Right ventricle myocardium inferior (tissue), 1 donor: ENCODE results near the gene OR10T2. TPM values are rescaled to one million over a fixed set of nuclear protein-coding genes. Genes with fewer than 3 reads are reported as not detected.
A peak's percentile ranks its signal among the peaks of the same experiment; 100 is the strongest.
"Not testable (repeated sequence)": the region's sequence is repeated elsewhere in the genome, so short reads cannot be mapped to it uniquely, and the experiment has no call there.

Experiments used
- ATAC-seq: fragments of 200-7000 bp; cut with Tn5 transposase; one replicate; pipeline ENCODE4 v1.9.1; 2020; ENCODE audit warnings: mild to moderate bottlenecking, moderate library complexity
- DNase-seq: peaks from one replicate; pipeline ENCODE4 v3.0.0; 2021; ENCODE audit errors: missing footprints
- intact Hi-C: fragments of 100-400 bp; cut with DNase I; formaldehyde crosslinking; loops from one replicate; pipeline ENCODE4 v1.11.0; 2022
- long read RNA-seq: library from polyadenylated mRNA; unstranded; transcript quantifications from one replicate; pipeline ENCODE4 v2.0.0, GENCODE V29; 2021
- total RNA-seq: library from RNA; stranded (reverse); fragmentation: NEBNext Ultra II Directional; extraction: Animal tissue kit (Norgen Biotek cat#: 25700); gene quantifications from one replicate; pipeline ENCODE4 v1.2.1, GENCODE V29; 2021
- donor health status: DM: no; HTN: yes; CAD: no; lungs with severe emphysema.

OR10T2 gene, protein sequence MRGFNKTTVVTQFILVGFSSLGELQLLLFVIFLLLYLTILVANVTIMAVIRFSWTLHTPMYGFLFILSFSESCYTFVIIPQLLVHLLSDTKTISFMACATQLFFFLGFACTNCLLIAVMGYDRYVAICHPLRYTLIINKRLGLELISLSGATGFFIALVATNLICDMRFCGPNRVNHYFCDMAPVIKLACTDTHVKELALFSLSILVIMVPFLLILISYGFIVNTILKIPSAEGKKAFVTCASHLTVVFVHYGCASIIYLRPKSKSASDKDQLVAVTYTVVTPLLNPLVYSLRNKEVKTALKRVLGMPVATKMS
- not detected for total RNA-seq
- long read RNA-seq, result 0 reads

DNA sequence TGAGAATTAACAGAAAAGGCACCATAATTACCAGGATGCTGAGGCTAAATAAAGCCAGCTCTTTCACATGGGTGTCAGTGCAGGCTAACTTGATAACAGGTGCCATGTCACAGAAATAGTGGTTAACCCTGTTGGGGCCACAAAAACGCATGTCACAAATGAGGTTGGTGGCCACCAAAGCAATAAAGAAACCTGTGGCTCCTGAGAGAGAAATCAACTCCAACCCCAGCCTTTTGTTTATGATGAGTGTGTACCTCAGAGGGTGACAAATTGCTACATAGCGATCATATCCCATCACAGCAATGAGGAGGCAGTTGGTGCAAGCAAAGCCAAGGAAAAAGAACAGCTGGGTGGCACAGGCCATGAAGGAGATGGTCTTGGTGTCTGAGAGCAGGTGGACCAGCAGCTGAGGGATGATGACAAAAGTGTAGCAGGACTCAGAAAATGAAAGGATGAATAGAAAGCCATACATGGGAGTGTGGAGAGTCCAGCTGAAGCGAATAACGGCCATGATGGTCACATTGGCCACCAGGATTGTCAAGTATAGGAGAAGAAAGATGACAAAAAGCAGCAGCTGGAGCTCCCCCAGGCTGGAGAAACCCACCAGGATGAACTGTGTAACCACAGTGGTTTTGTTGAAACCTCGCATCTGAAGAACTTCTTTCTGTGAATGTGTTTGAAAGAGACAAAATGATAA, at the start of gene OR10T2:
OR10T2 (minus strand) TSS at position 649 of the 697 bp plus-strand sequence; CDS start at position 649, 0 bp downstream.
- DNase-seq (no peak), ATAC-seq (no peak)
- intact Hi-C loops, result no loop called here

GRCh38 chr1:158445376-158445775, 46.1 kb upstream of the OR10T2 start:
- no peak for ATAC-seq
- intact Hi-C loops, result no loop called here
- no peak for DNase-seq

GRCh38 chr1:158434741-158435140, 35.5 kb upstream of the OR10T2 start:
- no peak for DNase-seq
- no peak for ATAC-seq
- intact Hi-C loops, result no loop called here

DNA sequence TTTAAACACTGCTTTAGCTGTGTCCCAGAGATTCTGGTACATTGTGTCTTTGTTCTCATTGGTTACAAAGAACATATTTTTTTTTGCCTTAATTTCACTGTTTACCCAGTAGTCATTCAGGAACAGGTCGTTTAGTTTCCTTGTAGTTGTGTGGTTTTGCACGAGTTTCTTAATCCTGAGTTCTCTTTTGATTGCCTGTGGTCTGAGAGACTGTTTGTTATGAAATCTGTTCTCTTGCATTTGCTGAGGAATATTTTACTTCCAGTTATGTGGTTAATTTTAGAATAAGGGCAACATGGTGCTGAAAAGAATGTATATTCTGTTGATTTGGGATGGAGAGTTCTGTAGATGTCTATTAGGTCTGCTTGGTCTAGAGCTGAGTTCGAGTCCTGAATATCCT, 30.9 kb upstream of the OR10T2 start:
- intact Hi-C loops, ATAC-seq: not testable (repeated sequence)

DNA sequence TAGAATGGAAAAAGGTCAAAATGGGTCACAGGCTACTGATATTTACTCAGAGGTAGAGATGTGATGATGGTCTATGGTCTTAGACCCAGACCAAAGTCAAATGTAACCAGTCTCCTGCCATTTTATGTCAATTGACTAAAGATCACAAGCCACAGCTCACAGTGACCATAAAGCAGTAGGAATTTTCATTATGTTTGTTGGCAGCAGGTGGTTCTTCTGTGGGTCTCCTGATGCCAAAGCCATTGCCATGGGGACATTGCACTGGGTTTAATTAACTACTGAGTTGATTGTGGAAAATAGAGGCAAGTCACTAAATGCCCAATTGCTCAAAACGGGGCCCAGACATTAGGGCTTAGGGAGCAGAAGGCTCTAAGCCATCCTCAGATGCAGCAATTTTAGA, 26.9 kb upstream of the OR10T2 start, which contains the start of gene OR10K2:
OR10K2 (minus strand) TSS at position 101 of the 400 bp plus-strand sequence. CDS start 5,371 bp downstream, outside the sequence.
- DNase-seq (no peak), ATAC-seq (no peak)
- intact Hi-C loops, result no loop called here

More for the DNA sequence above, 30.9 kb upstream of the OR10T2 start:
- DNase-seq, result not testable (repeated sequence)

GRCh38 chr1:158425027-158425426, 25.8 kb upstream of the OR10T2 start:
- ATAC-seq, result no peak
- intact Hi-C loops, result no loop called here

GRCh38 chr1:158422212-158422611, 22.9 kb upstream of the OR10T2 start:
- ATAC-seq (no peak), DNase-seq (no peak)
- intact Hi-C loops, result no loop called here

More at GRCh38 chr1:158425027-158425426, 25.8 kb upstream of the OR10T2 start:
- no peak for DNase-seq

- intact Hi-C loops, result no loop called here
- no peak for ATAC-seq
Measured at GRCh38 chr1:158417586-158417985, 18.3 kb upstream of the OR10T2 start.

DNA sequence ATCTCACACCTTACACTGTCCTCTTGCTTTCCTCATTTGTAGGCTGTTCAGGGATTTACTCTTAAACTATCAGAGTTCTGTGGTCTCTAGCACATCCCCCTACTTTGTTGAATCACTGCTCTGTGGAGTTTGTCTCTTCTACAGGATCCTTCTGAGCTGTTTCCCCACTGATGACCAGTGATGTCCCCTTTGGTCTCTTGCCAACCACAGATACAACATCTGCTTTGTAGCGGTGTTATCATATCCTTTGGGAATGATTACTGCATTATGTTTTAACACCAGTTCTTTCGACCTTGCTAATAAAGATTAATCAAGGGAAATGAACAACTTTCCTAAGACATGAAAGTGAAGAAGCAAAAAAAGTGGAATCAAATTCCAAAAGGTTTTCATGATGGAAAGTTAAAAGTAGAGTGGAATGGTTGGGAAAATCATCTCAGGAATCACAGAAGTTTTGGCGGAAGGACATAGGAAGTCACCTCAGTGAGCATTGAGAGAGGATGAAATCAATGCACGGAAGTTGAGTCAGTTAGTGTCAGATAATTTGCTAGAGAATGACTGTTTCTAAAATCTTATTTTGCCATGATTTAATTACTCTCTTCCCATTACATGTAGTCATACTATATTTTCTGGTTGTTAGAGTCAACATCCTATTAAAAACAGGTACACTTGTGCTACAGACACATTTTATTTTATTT, 15.5 kb upstream of the OR10T2 start:
- DNase-seq (no peak), ATAC-seq (no peak)
- intact Hi-C loops, result no loop called here

More at GRCh38 chr1:158417586-158417985, 18.3 kb upstream of the OR10T2 start:
- DNase-seq, result no peak

DNA sequence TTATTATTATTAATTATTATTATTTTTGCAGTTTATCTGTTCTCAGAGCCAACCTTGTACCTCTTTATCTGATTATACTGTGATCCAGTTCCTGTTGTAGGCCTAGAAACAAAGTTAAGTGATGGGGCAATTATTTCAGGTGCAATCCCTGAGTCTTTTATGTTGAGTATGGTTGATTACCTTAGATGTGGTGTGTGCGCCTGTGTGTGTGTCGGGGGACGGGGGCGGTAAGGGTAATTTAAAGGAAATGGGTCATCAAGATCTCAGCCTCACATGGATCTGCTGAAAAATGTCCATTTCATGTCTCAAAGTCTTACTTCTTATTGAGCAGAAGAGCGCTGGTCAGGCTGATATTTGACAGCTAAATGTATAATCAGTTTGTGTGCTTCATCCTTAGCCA, 7.8 kb upstream of the OR10T2 start:
- intact Hi-C loops, result no loop called here
- no peak for DNase-seq
- no peak for ATAC-seq

- ATAC-seq (no peak), DNase-seq (no peak)
- intact Hi-C loops, result no loop called here
Measured at GRCh38 chr1:158400871-158401270, 1.6 kb upstream of the OR10T2 start.

DNA sequence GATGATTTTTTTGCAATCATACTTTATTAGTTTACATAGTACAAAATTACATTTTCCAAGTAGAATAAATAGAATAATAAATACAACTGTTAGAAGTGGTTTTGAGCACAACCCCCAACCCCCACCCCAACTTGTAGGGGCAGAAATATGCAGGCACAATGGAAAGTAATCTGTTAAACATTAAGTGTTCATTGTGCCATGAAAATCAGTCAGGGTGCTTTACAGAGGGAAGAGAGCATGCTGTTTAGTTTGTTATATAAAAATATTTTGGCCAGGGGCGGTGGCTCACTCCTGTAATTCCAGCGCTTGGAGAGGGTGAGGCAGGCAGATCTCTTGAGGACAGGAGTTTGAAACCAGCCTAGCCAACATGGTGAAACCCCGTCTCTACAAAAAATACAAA, 2.6 kb downstream of the OR10T2 start:
- intact Hi-C loops, result no loop called here
- ATAC-seq (no peak), DNase-seq (no peak)

DNA sequence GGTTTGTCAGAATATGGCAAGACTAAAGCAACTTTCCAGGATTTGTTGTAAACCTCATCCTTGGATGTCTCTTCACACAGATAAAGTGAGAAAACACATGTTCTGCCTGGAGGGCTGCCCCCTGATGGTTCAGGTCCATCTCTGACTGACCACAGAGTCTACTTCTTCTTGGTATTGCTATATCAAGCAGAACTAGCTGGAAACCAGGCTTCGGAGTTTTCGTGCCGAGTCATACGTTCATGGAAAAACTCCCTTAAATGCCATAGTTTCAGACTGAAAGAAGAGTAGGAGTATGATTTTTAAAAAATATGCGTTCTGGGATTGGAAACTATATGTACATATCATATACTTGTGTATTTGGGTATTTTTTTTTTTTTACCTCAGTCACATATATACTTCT, 5.8 kb downstream of the OR10T2 start:
- DNase-seq (no peak), ATAC-seq (no peak)
- intact Hi-C loops, result no loop called here

DNA sequence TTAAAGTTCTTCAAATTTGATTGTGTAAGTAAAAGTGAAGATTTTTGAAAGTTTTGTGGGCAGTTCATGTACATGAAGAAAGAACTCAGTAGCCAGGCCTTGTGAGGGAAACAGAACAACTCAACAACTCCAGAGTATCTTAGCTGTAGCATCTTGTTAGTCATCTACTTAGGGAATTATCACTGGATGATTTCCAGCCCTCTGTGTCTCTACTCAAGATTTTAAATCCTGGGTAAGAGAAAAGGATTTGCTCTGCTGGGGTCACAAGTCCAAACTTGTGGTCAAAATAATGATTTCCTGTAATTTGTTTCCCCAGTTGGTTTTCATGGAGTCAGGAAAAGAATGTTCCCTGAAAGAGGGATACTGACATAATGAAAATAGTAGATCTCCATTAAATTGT, 8.2 kb downstream of the OR10T2 start:
- ATAC-seq (no peak), DNase-seq (no peak)
- intact Hi-C loops, result no loop called here

DNA sequence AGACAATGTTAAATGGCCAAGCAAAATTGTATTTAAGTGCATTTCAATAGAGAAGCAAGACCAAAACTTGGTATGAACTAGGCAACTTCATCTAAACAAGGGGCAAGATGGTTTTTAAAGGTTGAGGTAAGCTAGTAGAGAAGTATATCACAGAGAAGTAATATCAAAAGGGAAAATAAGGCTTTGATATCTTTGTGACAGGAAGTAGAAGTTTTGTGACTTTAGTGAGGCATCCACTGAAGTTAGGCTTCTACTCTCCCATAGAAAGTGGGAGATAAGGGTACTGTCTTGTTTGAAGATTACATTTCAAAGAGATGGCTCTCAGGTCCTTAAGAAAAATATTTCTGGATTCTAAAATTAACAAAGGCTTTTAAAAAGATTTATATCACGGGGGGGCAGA, 8.9 kb downstream of the OR10T2 start:
- no peak for ATAC-seq

GRCh38 chr1:158374860-158375259, 24.4 kb downstream of the OR10T2 start:
- intact Hi-C loops, result no loop called here
- ATAC-seq (no peak), DNase-seq (no peak)

More for the DNA sequence above, 8.9 kb downstream of the OR10T2 start:
- no peak for DNase-seq
- intact Hi-C loops, result no loop called here

- intact Hi-C loops, ATAC-seq: not testable (repeated sequence)
- peak; percentile 22 for DNase-seq
Measured at GRCh38 chr1:158374101-158374500, 25.2 kb downstream of the OR10T2 start.

DNA sequence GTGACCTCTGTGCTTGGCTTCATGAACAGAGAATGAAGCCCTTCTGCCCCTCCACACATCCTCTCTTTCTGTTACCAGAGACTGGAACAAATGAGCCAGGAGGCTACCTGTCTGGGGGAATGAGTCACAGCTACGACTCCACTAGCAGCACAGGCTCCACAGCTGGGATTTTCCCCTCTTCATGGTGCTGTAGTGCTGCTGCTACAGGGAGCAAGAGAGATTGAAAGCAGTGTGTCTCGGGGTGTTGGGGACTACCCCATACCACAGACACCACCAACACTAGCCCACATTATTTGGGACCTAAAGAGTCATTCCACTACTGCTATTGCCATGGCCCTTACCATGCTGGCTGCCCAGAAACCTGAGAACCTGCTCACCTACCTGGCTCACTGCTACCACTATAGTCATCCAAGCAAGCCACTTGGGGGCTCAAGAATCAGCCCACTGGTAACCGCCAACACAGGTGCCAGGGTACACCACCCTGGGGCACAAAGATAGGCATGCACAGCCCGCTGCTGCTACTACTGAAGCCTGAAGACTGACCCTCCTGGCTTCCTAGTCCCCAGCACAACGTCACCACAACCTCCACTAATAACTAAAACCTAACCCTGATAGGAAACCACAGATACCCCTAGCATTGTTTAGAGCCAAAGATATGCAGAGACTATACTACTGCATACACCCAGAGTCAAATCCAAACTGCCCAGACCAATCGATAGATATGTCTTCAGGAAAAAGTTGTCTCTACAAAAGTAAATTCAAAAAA, 27.9 kb downstream of the OR10T2 start:
- DNase-seq, result no peak
- intact Hi-C loops, result no loop called here
- ATAC-seq, result no peak

DNA sequence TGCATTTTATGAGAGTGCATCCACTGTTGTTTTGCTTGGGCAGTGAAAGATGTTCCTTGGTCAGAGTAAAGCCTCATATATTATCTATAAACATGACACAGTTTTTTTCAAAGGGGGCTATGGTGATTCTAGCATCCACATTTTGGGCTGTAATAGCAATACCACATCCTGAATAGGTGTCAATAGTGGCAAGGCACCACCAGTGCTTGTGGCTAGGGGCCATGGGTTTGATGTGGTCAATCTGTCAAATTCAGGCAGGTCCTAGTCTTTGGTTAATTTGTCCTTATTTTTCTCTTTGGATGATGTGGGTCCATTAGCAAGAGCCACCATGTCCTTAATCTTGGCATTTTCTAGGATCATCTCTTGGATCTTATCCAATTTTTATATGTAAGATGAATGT, 32.5 kb downstream of the OR10T2 start:
- intact Hi-C loops, result no loop called here

More for the DNA sequence above, 32.5 kb downstream of the OR10T2 start:
- DNase-seq, result no peak
- no peak for ATAC-seq
